Lower leg skin (tissue), 4 donors: ENCODE data around the gene DRD4. TPM values are rescaled to one million over a fixed set of nuclear protein-coding genes. Genes with fewer than 3 reads are reported as not detected.

ENCODE experiments used
- DNase-seq, 2 donors: peaks; one replicate each; pipeline ENCODE4 v3.0.0-alpha.2; 2019; ENCODE audit warnings: low spot score in 2 of 2
- H3K4me3 ChIP-seq: fragments of 200-600 bp; sonication (generic); 2 replicates; pipeline ENCODE4 v1.5.1; 2017; ENCODE audit warnings: mild to moderate bottlenecking, low read depth; ENCODE audit not compliant: poor library complexity, severe bottlenecking
- CTCF ChIP-seq, 3 donors: fragments of 450-650 bp; IDR thresholded peaks; one replicate each; pipeline ENCODE4 v1.5.1; 2016; ENCODE audit warnings: antibody characterized with exemption in 3 of 3, mild to moderate bottlenecking in 3 of 3, moderate library complexity in 2 of 3
- POLR2A ChIP-seq, 2 donors: fragments of 450-650 bp; IDR thresholded peaks; one replicate each; pipeline ENCODE4 v1.6.1; 2016 to 2017; ENCODE audit warnings: antibody characterized with exemption in 2 of 2, mild to moderate bottlenecking in 1 of 2, moderate library complexity in 1 of 2
- WGBS, 2 donors: methylation state at CpG; one replicate each; pipeline ENCODE4 v1.1.5; 2018; 5-methylcytosine and 5-hydroxymethylcytosine counted together
- intact Hi-C: fragments of 100-400 bp; cut with DNase I; formaldehyde crosslinking; loops from one replicate; pipeline ENCODE4 v1.15.0; 2023; ENCODE audit warnings: low total_unique reads
- total RNA-seq, 4 donors: library from RNA; depleted of rRNA; stranded (reverse); fragments of >200 nt; gene quantifications; one replicate each; pipeline ENCODE4 v1.1.0, GENCODE V29; 2016

Gene DRD4
- 1 to 10 TPM in 1 of 4 donors, under 1 TPM in 1, not detected in 2; 0.23 to 2.0 TPM for total RNA-seq

GRCh38 chr11:636511-637332 is at the start of gene DRD4:
TSS of gene DRD4 (plus strand) at chr11:637269. CDS start at chr11:637305, 36 bp downstream.
- 17 to 42% methylated on average over 32 to 69 of the region's 100 CpGs for WGBS, 2 donors
- intact Hi-C loops: no loop called here
- H3K4me3 ChIP-seq: no peak within 1 kb of the TSS
- TF ChIP-seq CTCF (IDR thresholded peaks at IDR 0.05): no peak
- no peak for DNase-seq

- no peak overlapping the region for H3K4me3 ChIP-seq
- WGBS, 2 donors: 81 to 89% methylated on average over 8 of the region's 8 CpGs
- no peak for DNase-seq
- TF ChIP-seq POLR2A (IDR thresholded peaks at IDR 0.05) (no peak), CTCF (IDR thresholded peaks at IDR 0.05) (no peak)
- intact Hi-C loops: no loop called here
Observed at GRCh38 chr11:587546-587945, 49.5 kb upstream of the DRD4 start.

GRCh38 chr11:587978-588380 is 49.1 kb upstream of the DRD4 start:
- intact Hi-C loops: no loop called here
- 78 to 80% methylated on average over 6 of the region's 6 CpGs for WGBS, 2 donors

GRCh38 chr11:589798-590197 is 47.3 kb upstream of the DRD4 start:
- WGBS, 2 donors: 90 to 92% methylated on average over 25 to 26 of the region's 26 CpGs
- intact Hi-C loops: no loop called here
- no peak for DNase-seq
- TF ChIP-seq CTCF (IDR thresholded peaks at IDR 0.05) (no peak), POLR2A (IDR thresholded peaks at IDR 0.05) (no peak)
- no peak overlapping the region for H3K4me3 ChIP-seq

More at GRCh38 chr11:587978-588380, 49.1 kb upstream of the DRD4 start:
- no peak for DNase-seq
- H3K4me3 ChIP-seq: no peak overlapping the region
- TF ChIP-seq POLR2A (IDR thresholded peaks at IDR 0.05) (no peak), CTCF (IDR thresholded peaks at IDR 0.05) (no peak)

- DNase-seq: no peak
- 80 to 81% methylated on average over 11 of the region's 11 CpGs for WGBS, 2 donors
- no peak for TF ChIP-seq POLR2A (IDR thresholded peaks at IDR 0.05)
- no peak for TF ChIP-seq CTCF (IDR thresholded peaks at IDR 0.05)
- intact Hi-C loops: no loop called here
- no peak overlapping the region for H3K4me3 ChIP-seq
Observed at GRCh38 chr11:590997-591396, 46.1 kb upstream of the DRD4 start.
